Psoas muscle (tissue), 8 donors: ENCODE data around the gene SH3RF1. TPM values are rescaled to one million over a fixed set of nuclear protein-coding genes. Genes with fewer than 3 reads are reported as not detected.

Experiments used
- ATAC-seq, 4 donors: fragments of 200-7000 bp; cut with Tn5 transposase; one replicate each; pipeline ENCODE4 v1.9.1; 2020; ENCODE audit warnings: moderate library complexity in 3 of 4, mild to moderate bottlenecking in 2 of 4
- DNase-seq, 2 donors: peaks; one replicate each; pipeline ENCODE4 v3.0.0-alpha.2; 2020
- H3K27ac ChIP-seq: fragments of 200-600 bp; one replicate; pipeline ENCODE4 v1.8.0; 2022
- H3K27me3 ChIP-seq, 3 donors: fragments of 200-600 bp in 1 of 3; one replicate each; pipeline versions ENCODE4 v1.6.1 to v1.8.0; 2013 to 2022; ENCODE audit warnings: low read length in 2 of 3, mild to moderate bottlenecking in 2 of 3, moderate library complexity in 1 of 3; ENCODE audit not compliant: insufficient read depth in 3 of 3
- H3K36me3 ChIP-seq, 2 donors: fragments of 200-600 bp in 1 of 2; one replicate each; pipeline versions ENCODE4 v1.6.1 to v1.8.0; 2013 to 2022; ENCODE audit warnings: low read depth in 1 of 2, mild to moderate bottlenecking in 1 of 2, moderate library complexity in 1 of 2; ENCODE audit not compliant: insufficient read depth in 1 of 2
- H3K4me1 ChIP-seq: fragments of 200-600 bp; one replicate; pipeline ENCODE4 v1.8.0; 2022
- H3K4me3 ChIP-seq: fragments of 200-600 bp; one replicate; pipeline ENCODE4 v1.8.0; 2022; ENCODE audit warnings: mild to moderate bottlenecking
- H3K9me3 ChIP-seq: fragments of 200-600 bp; one replicate; pipeline ENCODE4 v1.8.0; 2022
- WGBS, 3 donors: extraction: QIAGEN DNeasy Blood & Tissue Kit; methylation state at CpG; one replicate each; pipeline versions ENCODE4 v1.1.6 to v1.1.7; 2013; 5-methylcytosine and 5-hydroxymethylcytosine counted together
- intact Hi-C, 2 donors: fragments of 100-400 bp; cut with DNase I; formaldehyde crosslinking; loops; one replicate each; pipeline versions ENCODE4 v1.11.0 to v1.14.2; 2022
- polyA plus RNA-seq, 3 donors: library from polyadenylated mRNA; stranded (reverse); fragments of 200-250 nt; gene quantifications; one replicate each; pipeline ENCODE4 v1.2.3, GENCODE V29; 2013
- total RNA-seq, 4 donors: library from RNA; stranded (reverse); fragmentation: NEBNext Ultra II Directional in 2 of 4; extraction: Animal tissue kit (Norgen Biotek cat#: 25700) in 2 of 4; gene quantifications; one replicate each; pipeline versions ENCODE4 v1.2.1 to v1.2.4, GENCODE V29; 2021 to 2023
- TF ChIP-seq, protein P1 (sequence below): fragments of 200-600 bp; IDR thresholded peaks from one replicate; pipeline ENCODE4 v1.8.0; 2022; ENCODE audit warnings: antibody characterized with exemption
- donor health status: healthy with polysubstance abuse.
- donor health status: DM: no; HTN: no; CAD: no; lungs with moderate emphysema.
- donor health status: Bipolar disorder and iron deficiency.
- donor health status: healthy.
- donor health status: DM: yes; HTN: yes; CAD: no.
- donor health status: DM: no; HTN: no; CAD: no.
- donor health status: DM: no; HTN: no; CAD: no.
- donor health status: DM: yes; HTN: yes; CAD: no.

Gene SH3RF1
- total and polyA plus RNA-seq, 7 donors: 4.8 to 35.9 (median 19.2) TPM

DNA sequence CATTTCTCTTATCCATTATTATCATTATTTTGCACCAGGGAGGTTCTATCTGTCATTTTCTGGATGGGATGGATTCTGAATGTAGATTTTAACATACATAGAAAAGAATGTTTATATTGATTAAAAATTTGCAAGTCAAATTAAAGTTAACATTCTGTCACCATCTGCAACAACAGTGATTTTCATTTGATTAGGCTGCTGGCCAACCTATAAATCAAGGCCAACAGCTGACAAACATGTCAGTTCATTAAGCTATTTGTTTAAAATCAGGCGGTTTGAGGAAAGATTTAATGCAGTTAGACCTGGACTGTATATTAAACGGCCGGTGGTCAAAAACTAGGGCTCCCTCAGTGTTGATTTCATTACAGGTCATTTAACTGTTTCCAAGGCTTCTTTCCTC lies 151.2 kb downstream of the SH3RF1 start:
- ATAC-seq (no peak), DNase-seq (no peak)
- no peak overlapping the region for H3K4me3 ChIP-seq
- no peak overlapping the region for H3K27ac ChIP-seq
- no peaks in the 10 kb centered on the region for H3K4me1 ChIP-seq
- intact Hi-C loops: no loop called here
- peaks cover 2 to 81% of the 10 kb centered on the region in 2 donors for H3K36me3 ChIP-seq
- TF ChIP-seq, protein P1, sequence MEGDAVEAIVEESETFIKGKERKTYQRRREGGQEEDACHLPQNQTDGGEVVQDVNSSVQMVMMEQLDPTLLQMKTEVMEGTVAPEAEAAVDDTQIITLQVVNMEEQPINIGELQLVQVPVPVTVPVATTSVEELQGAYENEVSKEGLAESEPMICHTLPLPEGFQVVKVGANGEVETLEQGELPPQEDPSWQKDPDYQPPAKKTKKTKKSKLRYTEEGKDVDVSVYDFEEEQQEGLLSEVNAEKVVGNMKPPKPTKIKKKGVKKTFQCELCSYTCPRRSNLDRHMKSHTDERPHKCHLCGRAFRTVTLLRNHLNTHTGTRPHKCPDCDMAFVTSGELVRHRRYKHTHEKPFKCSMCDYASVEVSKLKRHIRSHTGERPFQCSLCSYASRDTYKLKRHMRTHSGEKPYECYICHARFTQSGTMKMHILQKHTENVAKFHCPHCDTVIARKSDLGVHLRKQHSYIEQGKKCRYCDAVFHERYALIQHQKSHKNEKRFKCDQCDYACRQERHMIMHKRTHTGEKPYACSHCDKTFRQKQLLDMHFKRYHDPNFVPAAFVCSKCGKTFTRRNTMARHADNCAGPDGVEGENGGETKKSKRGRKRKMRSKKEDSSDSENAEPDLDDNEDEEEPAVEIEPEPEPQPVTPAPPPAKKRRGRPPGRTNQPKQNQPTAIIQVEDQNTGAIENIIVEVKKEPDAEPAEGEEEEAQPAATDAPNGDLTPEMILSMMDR: no peak
- no peaks in the 10 kb centered on the region for H3K27me3 ChIP-seq
- 88 to 95% (median 89%) methylated on average over 3 of the region's 3 CpGs for WGBS, 3 donors
- H3K9me3 ChIP-seq: no peaks in the 10 kb centered on the region

DNA sequence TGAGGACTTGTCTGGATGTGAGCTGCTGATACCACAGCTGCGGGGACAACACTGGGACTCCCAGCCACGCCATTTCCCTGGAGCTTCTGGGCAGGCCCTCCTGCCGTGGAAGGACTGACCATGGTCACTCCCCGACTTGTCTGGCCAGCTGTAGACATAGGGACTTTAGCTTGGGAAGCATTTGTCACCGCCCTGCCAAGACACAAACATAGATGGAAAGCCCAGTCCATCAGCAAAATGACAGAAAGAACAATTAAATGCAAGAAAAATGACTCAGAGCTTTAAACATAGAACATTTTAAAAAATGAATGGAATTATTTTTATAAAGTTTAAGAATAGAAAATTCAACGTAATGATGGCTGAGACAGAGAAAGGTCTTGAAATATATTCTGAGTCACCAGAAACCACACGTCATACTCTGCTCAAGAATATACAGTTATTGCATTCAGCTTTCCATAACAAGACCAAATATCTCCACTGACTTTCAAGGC lies 153.1 kb downstream of the SH3RF1 start:
- DNase-seq: no peak
- TF ChIP-seq, protein P1: no peak
- no peaks in the 10 kb centered on the region for H3K4me1 ChIP-seq
- no peak for ATAC-seq
- intact Hi-C loops: no loop called here
- WGBS, 3 donors: 85 to 87% (median 87%) methylated on average over 7 of the region's 7 CpGs
- H3K36me3 ChIP-seq: peaks cover 2 to 96% of the 10 kb centered on the region in 2 donors
- H3K27me3 ChIP-seq: no peaks in the 10 kb centered on the region
- H3K27ac ChIP-seq: no peak overlapping the region
- H3K4me3 ChIP-seq: no peak overlapping the region
- H3K9me3 ChIP-seq: no peaks in the 10 kb centered on the region

DNA sequence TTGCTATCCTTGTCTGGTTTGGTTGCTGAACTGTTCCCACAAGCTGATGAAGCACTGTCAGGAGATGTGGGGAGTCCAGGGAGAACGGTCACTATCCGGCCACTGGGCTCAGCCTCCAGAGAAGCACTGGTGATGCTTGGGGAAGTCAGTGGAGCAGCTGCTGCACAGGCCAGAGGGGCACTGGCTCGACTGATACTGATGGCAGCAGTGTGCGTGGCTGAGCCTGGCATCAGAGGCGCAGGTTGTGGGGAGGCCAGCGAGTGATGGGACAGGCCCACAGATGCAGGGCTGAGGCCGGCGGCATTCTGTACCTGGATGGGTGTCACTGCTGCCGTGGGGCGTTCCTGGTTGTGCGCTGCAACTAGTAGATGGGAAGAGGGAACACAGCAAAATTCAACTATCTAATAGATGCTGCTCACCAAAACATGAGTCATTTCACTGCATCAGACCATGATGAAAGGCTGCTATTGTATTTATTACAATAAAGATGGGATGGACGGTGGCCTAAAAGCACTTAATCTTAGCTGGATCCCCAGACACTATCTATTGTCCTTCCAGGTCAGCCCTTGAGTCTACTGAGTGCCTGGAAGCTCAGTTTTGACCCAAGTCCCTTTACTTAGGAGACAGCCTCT lies 154.4 kb downstream of the SH3RF1 start:
- no peak for DNase-seq
- intact Hi-C loops: no loop called here

DNA sequence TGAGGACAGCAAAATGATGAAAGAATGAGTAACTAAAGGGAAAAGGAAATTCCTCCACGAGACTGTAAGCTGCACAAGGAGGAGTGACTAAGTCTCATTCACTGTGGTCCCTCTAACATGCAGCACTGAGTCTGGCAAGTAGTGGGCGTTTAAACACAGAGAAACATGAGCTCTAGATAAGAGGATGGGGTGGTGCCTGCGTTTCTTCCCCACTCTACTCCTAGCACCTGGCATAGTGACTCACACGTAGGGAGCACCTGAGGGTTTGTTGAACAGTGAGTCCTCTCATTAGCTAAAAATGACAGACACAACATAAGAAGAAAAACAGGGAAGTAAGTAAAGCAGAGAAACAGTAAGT lies 154.9 kb downstream of the SH3RF1 start:
- TF ChIP-seq, protein P1: no peak
- H3K27me3 ChIP-seq: no peaks in the 10 kb centered on the region
- WGBS, 3 donors: 70 to 71% (median 71%) methylated on average over 4 of the region's 4 CpGs
- DNase-seq: no peak
- H3K4me3 ChIP-seq: no peak overlapping the region
- no peaks in the 10 kb centered on the region for H3K9me3 ChIP-seq
- intact Hi-C loops: no loop called here
- H3K4me1 ChIP-seq: no peaks in the 10 kb centered on the region
- no peak for ATAC-seq
- H3K36me3 ChIP-seq: peaks cover 2 to 89% of the 10 kb centered on the region in 2 donors
- H3K27ac ChIP-seq: no peak overlapping the region

More for the DNA sequence above, 154.4 kb downstream of the SH3RF1 start:
- no peaks in the 10 kb centered on the region for H3K27me3 ChIP-seq
- 92 to 95% (median 93%) methylated on average over 12 of the region's 12 CpGs for WGBS, 3 donors
- H3K36me3 ChIP-seq: peaks cover 2 to 92% of the 10 kb centered on the region in 2 donors
- no peak overlapping the region for H3K4me3 ChIP-seq
- H3K27ac ChIP-seq: no peak overlapping the region
- no peaks in the 10 kb centered on the region for H3K9me3 ChIP-seq
- no peak for ATAC-seq
- H3K4me1 ChIP-seq: no peaks in the 10 kb centered on the region
- TF ChIP-seq, protein P1: no peak
